Neural cell (in vitro differentiated cells): ENCODE data around the gene EMC9. TPM values are rescaled to one million over a fixed set of nuclear protein-coding genes. Genes with fewer than 3 reads are reported as not detected.
A peak's percentile ranks its signal among the peaks of the same experiment; 100 is the strongest.

Experiments used
- H2AFZ ChIP-seq: fragments of 200-600, 300-800 bp; sonication (generic), shearing (Covaris generic); 2 replicates; pipeline ENCODE4 v1.6.0; 2014; ENCODE audit warnings: low read depth, mild to moderate bottlenecking, antibody characterized with exemption, low read length, moderate library complexity
- H3F3A ChIP-seq: fragments of 200-600 bp; shearing (Covaris generic); 2 replicates; pipeline ENCODE4 v1.6.1; 2016; ENCODE audit warnings: mild to moderate bottlenecking, moderate library complexity, mixed read lengths, antibody characterized with exemption, low read length; ENCODE audit not compliant: insufficient read depth, poor library complexity, severe bottlenecking
- H3K27ac ChIP-seq: fragments of 200-600, 300-800 bp; sonication (generic), shearing (Covaris generic); 2 replicates; pipeline ENCODE4 v1.5.1; 2014; ENCODE audit warnings: mild to moderate bottlenecking, low read length, moderate library complexity
- H3K27me3 ChIP-seq: fragments of 300-800, 200-600 bp; sonication (generic), shearing (Covaris generic); 2 replicates; pipeline ENCODE4 v1.6.0; 2014; ENCODE audit warnings: mild to moderate bottlenecking, low read depth, low read length, moderate library complexity; ENCODE audit not compliant: insufficient read depth
- H3K36me3 ChIP-seq: fragments of 300-800, 200-600 bp; sonication (generic), shearing (Covaris generic); 2 replicates; pipeline ENCODE4 v1.5.1; 2014; ENCODE audit warnings: mild to moderate bottlenecking, antibody characterized with exemption, low read length, moderate library complexity; ENCODE audit not compliant: insufficient read depth
- H3K4me2 ChIP-seq: fragments of 300-800, 200-600 bp; sonication (generic), shearing (Covaris generic); 2 replicates; pipeline ENCODE4 v1.6.0; 2014; ENCODE audit warnings: mild to moderate bottlenecking, low read length
- H3K4me3 ChIP-seq: fragments of 300-800, 200-600 bp; sonication (generic), shearing (Covaris generic); 2 replicates; pipeline ENCODE4 v1.5.1; 2014; ENCODE audit warnings: mild to moderate bottlenecking, low read length, moderate library complexity
- H3K79me2 ChIP-seq: fragments of 200-600 bp; shearing (Covaris generic); replicated peaks from 2 replicates; pipeline ENCODE4 v1.6.0; 2014; ENCODE audit warnings: mild to moderate bottlenecking, low read length, moderate library complexity; ENCODE audit not compliant: insufficient read depth
- H3K9ac ChIP-seq: fragments of 300-800, 200-600 bp; sonication (generic), shearing (Covaris generic); 2 replicates; pipeline ENCODE4 v1.6.1; 2016; ENCODE audit warnings: mild to moderate bottlenecking, low read length, mixed read lengths
- H3K9me2 ChIP-seq: fragments of 200-600 bp; shearing (Covaris generic); 2 replicates; pipeline ENCODE4 v1.6.1; 2016; ENCODE audit warnings: mild to moderate bottlenecking, low read length, mixed read lengths; ENCODE audit not compliant: insufficient read depth
- H3K9me3 ChIP-seq: fragments of 200-600, 300-800 bp; sonication (generic), shearing (Covaris generic); 2 replicates; pipeline ENCODE4 v1.6.1; 2016; ENCODE audit warnings: mild to moderate bottlenecking, mixed run types, low read length, moderate library complexity, mixed read lengths
- H4K20me1 ChIP-seq: fragments of 200-600 bp; shearing (Covaris generic); 2 replicates; pipeline ENCODE4 v1.6.1; 2016; ENCODE audit warnings: mild to moderate bottlenecking, mixed run types; ENCODE audit not compliant: insufficient read depth
- CTCF ChIP-seq: fragments of 450-650 bp; IDR thresholded peaks from 2 replicates; pipeline ENCODE4 v1.5.1; 2014; ENCODE audit warnings: antibody characterized with exemption, mild to moderate bottlenecking, moderate library complexity; ENCODE audit not compliant: poor library complexity, severe bottlenecking
- EP300 ChIP-seq: fragments of 450-650 bp; conservative IDR thresholded peaks from 2 replicates; pipeline ENCODE4 v1.6.1; 2014; ENCODE audit warnings: antibody characterized with exemption, mild to moderate bottlenecking, moderate library complexity; ENCODE audit not compliant: poor library complexity, severe bottlenecking
- EZH2 ChIP-seq: fragments of 200-600, 300-800 bp; shearing (Covaris generic), sonication (generic); IDR thresholded peaks from 2 replicates; pipeline ENCODE4 v1.6.1; 2014; ENCODE audit warnings: antibody characterized with exemption, low read length, borderline replicate concordance, mild to moderate bottlenecking; ENCODE audit not compliant: insufficient read depth, poor library complexity, severe bottlenecking
- MXI1 ChIP-seq: fragments of 450-650 bp; conservative IDR thresholded peaks from 2 replicates; pipeline ENCODE4 v1.6.1; 2014; ENCODE audit warnings: antibody characterized with exemption, mild to moderate bottlenecking; ENCODE audit not compliant: poor library complexity, severe bottlenecking
- POLR2AphosphoS5 ChIP-seq: IDR thresholded peaks from 2 replicates; pipeline ENCODE4 v1.6.1; 2012
- RAD21 ChIP-seq: fragments of 450-650 bp; conservative IDR thresholded peaks from 2 replicates; pipeline ENCODE4 v1.6.1; 2014; ENCODE audit warnings: antibody characterized with exemption, mild to moderate bottlenecking, moderate library complexity
- REST ChIP-seq: IDR thresholded peaks from 2 replicates; pipeline ENCODE4 v1.6.1; 2012; ENCODE audit warnings: borderline replicate concordance
- SMC3 ChIP-seq: fragments of 450-650 bp; conservative IDR thresholded peaks from 2 replicates; pipeline ENCODE4 v1.6.1; 2014; ENCODE audit warnings: antibody characterized with exemption, mild to moderate bottlenecking, moderate library complexity; ENCODE audit not compliant: poor library complexity
- TAF1 ChIP-seq: IDR thresholded peaks from 2 replicates; pipeline ENCODE4 v1.6.1; 2012; ENCODE audit warnings: low read depth
- polyA plus RNA-seq: library from polyadenylated mRNA; depleted of rRNA; stranded (reverse); fragments of >200 nt; gene quantifications from 2 replicates; pipeline ENCODE4 v1.2.3, GENCODE V29; 2014

EMC9 gene
- polyA plus RNA-seq, 1 donor from 2014 or later, result 45.1 TPM

GRCh38 chr14:24160499-24160849 lies 19.1 kb upstream of the EMC9 start:
- H3K36me3 ChIP-seq, result no peaks in the 10 kb centered on the region
- H3K4me2 ChIP-seq, result no peak overlapping the region
- H3K9me2 ChIP-seq, result no peaks in the 10 kb centered on the region
- H3K79me2 ChIP-seq, result no peaks in the 10 kb centered on the region
- no peaks in the 10 kb centered on the region for H3F3A ChIP-seq
- H3K4me3 ChIP-seq, result no peak overlapping the region
- no peaks in the 10 kb centered on the region for H3K27me3 ChIP-seq
- no peak overlapping the region for H2AFZ ChIP-seq
- no peaks in the 10 kb centered on the region for H3K9me3 ChIP-seq
- TF ChIP-seq REST (no peak), CTCF (no peak), EP300 (no peak)
- no peak overlapping the region for H3K27ac ChIP-seq
- peak overlapping the region; percentile 34 for H3K9ac ChIP-seq
- no peaks in the 10 kb centered on the region for H4K20me1 ChIP-seq

- H3K79me2 ChIP-seq, result no peaks in the 10 kb centered on the region
- H3K27ac ChIP-seq, result no peak overlapping the region
- H3K9me3 ChIP-seq, result no peaks in the 10 kb centered on the region
- no peak for TF ChIP-seq MXI1
- H3K27me3 ChIP-seq, result no peaks in the 10 kb centered on the region
- H3K9ac ChIP-seq, result no peak overlapping the region
- no peak overlapping the region for H3K4me2 ChIP-seq
- H3K36me3 ChIP-seq, result no peaks in the 10 kb centered on the region
- no peaks in the 10 kb centered on the region for H4K20me1 ChIP-seq
- H3F3A ChIP-seq, result no peaks in the 10 kb centered on the region
- no peaks in the 10 kb centered on the region for H3K9me2 ChIP-seq
- no peak overlapping the region for H3K4me3 ChIP-seq
- no peak overlapping the region for H2AFZ ChIP-seq
Measured at GRCh38 chr14:24159777-24160498, 18.5 kb upstream of the EMC9 start.

- Histone ChIP-seq H3F3A (no peaks in the 10 kb centered on the region), H3K27me3 (no peaks in the 10 kb centered on the region), H4K20me1 (no peaks in the 10 kb centered on the region), H3K27ac (no peak overlapping the region), H3K4me3 (no peak overlapping the region), H3K36me3 (no peaks in the 10 kb centered on the region), H2AFZ (no peak overlapping the region), H3K9me2 (no peaks in the 10 kb centered on the region), H3K9me3 (no peaks in the 10 kb centered on the region), H3K79me2 (no peaks in the 10 kb centered on the region), H3K9ac (no peak overlapping the region), H3K4me2 (no peak overlapping the region)
- no peak for TF ChIP-seq CTCF
- TF ChIP-seq EZH2, result no peak
- TF ChIP-seq MXI1, result no peak
- TF ChIP-seq REST, result no peak
- no peak for TF ChIP-seq EP300
- no peak for TF ChIP-seq POLR2AphosphoS5
- TF ChIP-seq SMC3, result no peak
- TF ChIP-seq TAF1, result no peak
- no peak for TF ChIP-seq RAD21
Measured at GRCh38 chr14:24157331-24157730, 15.9 kb upstream of the EMC9 start.
